CD4-positive, alpha-beta T cell (primary cell): ENCODE data around the gene LUM. TPM values are rescaled to one million over a fixed set of nuclear protein-coding genes. Genes with fewer than 3 reads are reported as not detected.

ENCODE experiments used
- ATAC-seq: fragments of 200-7000 bp; cut with Tn5 transposase; one replicate; pipeline ENCODE4 v1.10.0; 2022; ENCODE audit warnings: mild to moderate bottlenecking; ENCODE audit not compliant: poor library complexity
- CTCF ChIA-PET: fragments of 350-600 bp; sonication (Branson Sonifier 250); formaldehyde crosslinking; loops from one replicate; lab custom pipeline; 2021; ENCODE audit warnings: antibody characterized with exemption, inconsistent platforms; lab: Charles Lee
- POLR2A ChIA-PET: fragments of 350-600 bp; sonication (Branson Sonifier 250); formaldehyde crosslinking; loops from one replicate; lab custom pipeline; 2021; ENCODE audit warnings: antibody characterized with exemption, inconsistent platforms; lab: Charles Lee
- DNase-seq, 14 experiments: peaks; one replicate each; pipeline ENCODE4 v3.0.0-alpha.2; 2013 to 2020; ENCODE audit warnings: mixed read lengths in 2 of 14
- H3K27ac ChIP-seq, 2 donors: one replicate each; pipeline versions ENCODE4 v1.5.1 to v1.7.0; 2013; ENCODE audit warnings: low read length in 2 of 2, low read depth in 1 of 2, mild to moderate bottlenecking in 1 of 2
- H3K27me3 ChIP-seq, 2 experiments: 1 replicate in 1 of 2; 2 replicates in 1 of 2; pipeline versions ENCODE4 v1.6.1 to v1.7.0; 2013; ENCODE audit warnings: low read length in 2 of 2, control low read depth in 1 of 2, mild to moderate bottlenecking in 1 of 2, moderate library complexity in 1 of 2; ENCODE audit not compliant: insufficient read depth in 2 of 2, control insufficient read depth in 1 of 2
- H3K36me3 ChIP-seq: one replicate; pipeline ENCODE4 v1.6.1; 2013; ENCODE audit warnings: low read length, control low read depth; ENCODE audit not compliant: insufficient read depth
- H3K4me1 ChIP-seq: one replicate; pipeline ENCODE4 v1.6.1; 2013; ENCODE audit warnings: low read length, control low read depth; ENCODE audit not compliant: insufficient read depth
- H3K4me3 ChIP-seq: one replicate; pipeline ENCODE4 v1.5.1; 2013; ENCODE audit warnings: mild to moderate bottlenecking, low read length, moderate library complexity
- H3K9me3 ChIP-seq, 2 experiments: 1 replicate in 1 of 2; 2 replicates in 1 of 2; pipeline versions ENCODE4 v1.6.1 to v1.7.0; 2013; ENCODE audit warnings: low read length in 2 of 2, mild to moderate bottlenecking in 2 of 2, control low read depth in 1 of 2, moderate library complexity in 1 of 2; ENCODE audit not compliant: control insufficient read depth in 1 of 2, insufficient read depth in 1 of 2
- H3K27ac Mint-ChIP-seq: one replicate; pipeline ENCODE4 v1.8.0; 2020; ENCODE audit warnings: mixed read lengths
- H3K27me3 Mint-ChIP-seq: one replicate; pipeline ENCODE4 v1.8.0; 2021; ENCODE audit warnings: mixed read lengths
- H3K36me3 Mint-ChIP-seq: one replicate; pipeline ENCODE4 v1.8.0; 2021; ENCODE audit warnings: low read depth, mixed read lengths
- H3K4me1 Mint-ChIP-seq: one replicate; pipeline ENCODE4 v1.8.0; 2021; ENCODE audit warnings: low read depth, mixed read lengths
- H3K4me3 Mint-ChIP-seq: one replicate; pipeline ENCODE4 v1.8.0; 2020; ENCODE audit warnings: mild to moderate bottlenecking, mixed read lengths
- H3K9me3 Mint-ChIP-seq: one replicate; pipeline ENCODE4 v1.8.0; 2020; ENCODE audit warnings: mixed read lengths
- CTCF ChIP-seq: fragments of 200-600 bp; IDR thresholded peaks from one replicate; pipeline ENCODE4 v1.8.0; 2022; ENCODE audit warnings: antibody characterized with exemption, mild to moderate bottlenecking
- intact Hi-C, 2 experiments: fragments of 100-400 bp; cut with DNase I in 1 of 2; cut with micrococcal nuclease in 1 of 2; formaldehyde crosslinking; loops; one replicate each; pipeline versions ENCODE4 v1.15.1 to v1.9.0; 2023 to 2025; cut with DNase I, micrococcal nuclease
- total RNA-seq, 174 experiments: library from RNA in 2 of 174; stranded (reverse) in 2 of 174; gene quantifications; one replicate each; pipeline ENCODE4 v1.2.3 and lab custom pipeline; 2021 to 2026

LUM gene
- total RNA-seq, 2 experiments from 2014 or later: not detected

GRCh38 chr12:91059211-91059610, 52.1 kb downstream of the LUM start:
- no peaks in the 10 kb centered on the region for H3K36me3 Mint-ChIP-seq

GRCh38 chr12:91058786-91059185, 52.5 kb downstream of the LUM start:
- no peaks in the 10 kb centered on the region for H3K9me3 Mint-ChIP-seq
- ChIA-PET POLR2A (no interaction called here), CTCF (no interaction called here)
- H3K9me3 ChIP-seq: no peaks in the 10 kb centered on the region
- no peaks in the 10 kb centered on the region for H3K36me3 Mint-ChIP-seq
- intact Hi-C loops: no loop called here
- H3K27me3 ChIP-seq: no peaks in the 10 kb centered on the region
- no peak overlapping the region for H3K27ac ChIP-seq
- DNase-seq: no peak
- no peaks in the 10 kb centered on the region for H3K4me1 ChIP-seq
- ATAC-seq: no peak
- no peak overlapping the region for H3K27ac Mint-ChIP-seq
- no peak overlapping the region for H3K4me3 Mint-ChIP-seq
- no peaks in the 10 kb centered on the region for H3K27me3 Mint-ChIP-seq
- no peak overlapping the region for H3K4me3 ChIP-seq
- no peaks in the 10 kb centered on the region for H3K36me3 ChIP-seq
- H3K4me1 Mint-ChIP-seq: no peaks in the 10 kb centered on the region
- no peak for TF ChIP-seq CTCF

More at GRCh38 chr12:91059211-91059610, 52.1 kb downstream of the LUM start:
- no peak overlapping the region for H3K27ac Mint-ChIP-seq
- no peaks in the 10 kb centered on the region for H3K27me3 Mint-ChIP-seq
- intact Hi-C loops: no loop called here
- TF ChIP-seq CTCF: no peak
- ChIA-PET POLR2A (no interaction called here), CTCF (no interaction called here)
- no peaks in the 10 kb centered on the region for H3K36me3 ChIP-seq
- no peaks in the 10 kb centered on the region for H3K9me3 Mint-ChIP-seq
- no peak overlapping the region for H3K4me3 ChIP-seq
- H3K27me3 ChIP-seq: no peaks in the 10 kb centered on the region
- no peaks in the 10 kb centered on the region for H3K4me1 Mint-ChIP-seq
- H3K4me1 ChIP-seq: no peaks in the 10 kb centered on the region
- no peak overlapping the region for H3K27ac ChIP-seq
- H3K4me3 Mint-ChIP-seq: no peak overlapping the region
- DNase-seq: no peak
- ATAC-seq: no peak
- H3K9me3 ChIP-seq: no peaks in the 10 kb centered on the region

- Mint-ChIP-seq H3K4me3 (no peak within 1 kb of the TSS), H3K9me3 (no peaks in the 10 kb centered on the region), H3K4me1 (no peaks in the 10 kb centered on the region), H3K27me3 (no peaks in the 10 kb centered on the region), H3K36me3 (no peaks in the 10 kb centered on the region), H3K27ac (no peak within 1 kb of the TSS)
- Histone ChIP-seq H3K4me3 (no peak within 1 kb of the TSS), H3K4me1 (no peaks in the 10 kb centered on the region), H3K36me3 (no peaks in the 10 kb centered on the region), H3K27ac (no peak within 1 kb of the TSS), H3K9me3 (no peaks in the 10 kb centered on the region), H3K27me3 (no peaks in the 10 kb centered on the region)
- no peak for TF ChIP-seq CTCF
- POLR2A ChIA-PET: no interaction called here
- CTCF ChIA-PET: no interaction called here
- no peak for DNase-seq
- ATAC-seq: no peak
- intact Hi-C loops: no loop called here
Observed at GRCh38 chr12:91057368-91058165, 53.7 kb downstream of the LUM start, which contains the start of gene KERA. TSS of gene KERA (minus strand) at chr12:91058024. CDS start at chr12:91056281, 1,743 bp downstream.
